ENCODE measurements around the gene PCSK5. TPM values are rescaled to one million over a fixed set of nuclear protein-coding genes. Genes with fewer than 3 reads are reported as not detected.

Gene PCSK5
- total and polyA plus RNA-seq, 2 of the 8 experiments (the other 6 are each of a cell fraction or from before 2014, with no cell fraction given) = 5.5 to 10.7 TPM

GRCh38 chr9:76191493-76191892 lies 301.0 kb downstream of the PCSK5 start (continued):
- TF ChIP-seq MAFK (IDR thresholded peaks at IDR 0.05; ENCODE audit: low read depth, low read length) (no peak), CBX8 (IDR thresholded peaks at IDR 0.05; ENCODE audit: borderline replicate concordance, low read depth, low read length) (no peak), TAF1 (IDR thresholded peaks at IDR 0.05; ENCODE audit: low read depth, low read length) (no peak)
